DOHH2 (cell line): ENCODE results near the gene UACA.

Experiments
- CTCF ChIP-seq: fragments of 200-600 bp; sonication (generic); IDR thresholded peaks from one replicate; pipeline ENCODE4 v1.5.1; 2014; ENCODE audit warnings: antibody characterized with exemption, mild to moderate bottlenecking, low read depth, low read length; ENCODE audit not compliant: poor library complexity, severe bottlenecking
- EZH2phosphoT487 ChIP-seq: fragments of 200-600 bp; sonication (generic); IDR thresholded peaks from 2 replicates; pipeline ENCODE4 v1.6.1; 2017; ENCODE audit warnings: borderline replicate concordance, mild to moderate bottlenecking, antibody characterized with exemption, low read length, moderate library complexity, mixed read lengths

DNA sequence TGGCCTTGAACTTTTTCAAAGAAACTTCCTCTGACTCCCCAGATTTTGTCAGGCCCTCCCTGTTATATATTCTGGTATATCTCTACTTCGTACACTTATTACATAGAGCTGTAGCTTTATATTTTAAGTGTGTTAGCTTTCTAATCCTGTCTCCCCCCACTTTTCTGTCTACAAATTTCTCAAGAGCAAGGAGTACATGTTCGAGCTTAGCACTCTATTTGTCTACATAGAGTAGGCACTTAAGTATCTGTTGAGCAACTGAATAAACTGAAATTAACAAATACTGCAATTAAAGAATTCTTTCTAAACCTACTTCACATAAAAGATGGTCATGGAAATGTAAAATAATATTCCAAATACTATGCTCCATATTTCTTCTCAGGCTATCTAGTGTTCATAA is 39.4 kb downstream of the UACA start:
- TF ChIP-seq CTCF = no peak
- TF ChIP-seq EZH2phosphoT487 = no peak
